HFF-Myc (cell line): ENCODE results near the gene PXDN.

Experiments used
- DNase-seq: peaks from one replicate; pipeline ENCODE4 v3.0.0-alpha.2; 2011; ENCODE audit warnings: low read depth; ENCODE audit errors: extremely low read depth
- H3K4me3 ChIP-seq: replicated peaks from 2 replicates; pipeline ENCODE4 v1.5.1; 2011; ENCODE audit warnings: low read depth, mild to moderate bottlenecking, control low read depth, low read length
- TF ChIP-seq, protein P1 (sequence below): IDR thresholded peaks from 2 replicates; pipeline ENCODE4 v1.5.1; 2012; ENCODE audit warnings: mild to moderate bottlenecking, low read depth, low read length, control low read depth; ENCODE audit errors: missing control alignments

The PXDN gene

DNA sequence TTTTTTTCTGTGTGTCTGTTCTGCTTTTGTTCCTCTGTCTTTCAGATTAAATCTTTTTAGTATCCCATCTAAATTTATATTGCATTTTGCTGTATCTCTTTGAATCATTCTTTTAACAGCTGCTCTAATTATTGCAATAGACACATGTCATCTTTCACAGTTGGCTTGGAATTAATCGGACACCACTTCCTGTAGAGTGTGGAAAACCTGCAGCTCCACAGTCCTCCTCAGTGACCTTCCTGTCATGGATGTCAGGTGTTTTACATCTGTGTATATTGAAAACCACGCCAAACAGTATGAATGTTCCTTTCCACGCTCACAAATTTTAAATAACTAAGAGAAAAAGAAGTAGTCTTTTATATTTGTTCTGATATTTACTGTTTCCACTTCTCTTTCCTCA, 135.3 kb downstream of the PXDN start:
- DNase-seq = no peak
- H3K4me3 ChIP-seq = no peak overlapping the region
- TF ChIP-seq, protein P1, sequence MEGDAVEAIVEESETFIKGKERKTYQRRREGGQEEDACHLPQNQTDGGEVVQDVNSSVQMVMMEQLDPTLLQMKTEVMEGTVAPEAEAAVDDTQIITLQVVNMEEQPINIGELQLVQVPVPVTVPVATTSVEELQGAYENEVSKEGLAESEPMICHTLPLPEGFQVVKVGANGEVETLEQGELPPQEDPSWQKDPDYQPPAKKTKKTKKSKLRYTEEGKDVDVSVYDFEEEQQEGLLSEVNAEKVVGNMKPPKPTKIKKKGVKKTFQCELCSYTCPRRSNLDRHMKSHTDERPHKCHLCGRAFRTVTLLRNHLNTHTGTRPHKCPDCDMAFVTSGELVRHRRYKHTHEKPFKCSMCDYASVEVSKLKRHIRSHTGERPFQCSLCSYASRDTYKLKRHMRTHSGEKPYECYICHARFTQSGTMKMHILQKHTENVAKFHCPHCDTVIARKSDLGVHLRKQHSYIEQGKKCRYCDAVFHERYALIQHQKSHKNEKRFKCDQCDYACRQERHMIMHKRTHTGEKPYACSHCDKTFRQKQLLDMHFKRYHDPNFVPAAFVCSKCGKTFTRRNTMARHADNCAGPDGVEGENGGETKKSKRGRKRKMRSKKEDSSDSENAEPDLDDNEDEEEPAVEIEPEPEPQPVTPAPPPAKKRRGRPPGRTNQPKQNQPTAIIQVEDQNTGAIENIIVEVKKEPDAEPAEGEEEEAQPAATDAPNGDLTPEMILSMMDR = no peak

DNA sequence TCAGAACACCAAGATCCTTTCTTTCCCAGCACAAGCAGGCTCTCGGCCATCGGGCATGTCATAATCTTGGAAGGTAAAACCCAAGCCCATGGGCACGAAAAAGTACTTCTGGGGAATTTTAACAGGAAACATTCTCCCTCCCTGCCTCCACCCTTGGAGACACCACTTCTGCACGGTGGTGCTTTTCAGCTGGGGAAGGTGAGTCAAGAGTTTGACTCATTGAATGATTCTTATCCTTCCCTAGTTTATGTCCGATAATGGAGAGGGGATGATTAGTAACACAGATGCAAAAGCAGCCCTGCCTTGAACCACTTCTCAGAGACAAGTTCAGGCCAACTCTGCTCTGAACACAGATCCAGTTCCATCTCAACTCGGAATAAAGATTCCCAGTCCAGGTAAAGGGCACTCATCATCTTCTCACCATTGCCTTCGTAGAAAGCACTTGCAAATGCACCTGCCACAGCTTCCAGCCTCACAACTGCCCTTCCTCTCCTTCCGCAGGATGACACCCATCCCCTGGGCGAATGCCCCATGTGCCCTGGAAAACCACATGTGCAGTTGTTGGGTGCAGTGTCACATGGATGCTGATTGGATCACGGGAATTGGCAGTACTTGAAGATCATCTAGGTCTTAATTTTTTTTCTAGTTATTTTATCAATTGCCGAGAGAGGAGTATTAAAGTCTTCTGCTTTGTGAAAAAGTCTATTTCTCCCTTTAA, 136.2 kb downstream of the PXDN start:
- no peak for DNase-seq
- TF ChIP-seq, protein P1 = no peak
- no peak overlapping the region for H3K4me3 ChIP-seq

DNA sequence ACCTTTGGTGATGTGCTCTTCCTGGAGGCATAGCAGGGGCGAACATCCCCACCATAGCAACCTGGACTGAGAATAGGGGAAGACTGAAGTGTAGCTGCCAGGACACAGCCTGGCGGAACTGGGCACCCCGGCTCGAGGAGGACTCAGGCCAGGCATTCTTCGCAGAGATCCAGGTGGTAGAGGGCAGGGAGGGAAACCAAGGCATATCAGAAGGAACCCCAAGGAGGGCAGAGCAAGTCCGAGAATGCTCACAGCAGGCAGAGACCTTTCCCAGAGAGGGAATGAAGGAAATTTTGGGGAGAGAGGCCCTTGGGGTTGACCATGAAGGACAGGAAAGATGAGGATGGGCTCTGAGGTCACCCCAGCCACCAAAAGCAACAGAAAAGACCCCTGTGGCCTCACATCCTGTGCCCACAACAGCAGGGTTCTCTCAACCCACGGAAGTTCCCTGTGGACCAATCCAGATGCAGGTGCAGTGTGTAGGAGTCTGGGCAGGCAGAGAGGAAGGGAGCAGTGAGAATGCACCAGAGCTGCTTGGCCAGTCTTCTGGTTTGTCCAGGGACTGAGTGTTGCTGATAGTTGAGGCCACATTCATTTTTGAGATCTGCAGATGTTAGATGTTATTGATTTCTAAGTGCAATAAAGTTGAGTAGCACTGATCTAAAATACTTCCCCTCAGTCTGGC, 136.9 kb downstream of the PXDN start:
- no peak overlapping the region for H3K4me3 ChIP-seq
- TF ChIP-seq, protein P1 = no peak
- no peak for DNase-seq

DNA sequence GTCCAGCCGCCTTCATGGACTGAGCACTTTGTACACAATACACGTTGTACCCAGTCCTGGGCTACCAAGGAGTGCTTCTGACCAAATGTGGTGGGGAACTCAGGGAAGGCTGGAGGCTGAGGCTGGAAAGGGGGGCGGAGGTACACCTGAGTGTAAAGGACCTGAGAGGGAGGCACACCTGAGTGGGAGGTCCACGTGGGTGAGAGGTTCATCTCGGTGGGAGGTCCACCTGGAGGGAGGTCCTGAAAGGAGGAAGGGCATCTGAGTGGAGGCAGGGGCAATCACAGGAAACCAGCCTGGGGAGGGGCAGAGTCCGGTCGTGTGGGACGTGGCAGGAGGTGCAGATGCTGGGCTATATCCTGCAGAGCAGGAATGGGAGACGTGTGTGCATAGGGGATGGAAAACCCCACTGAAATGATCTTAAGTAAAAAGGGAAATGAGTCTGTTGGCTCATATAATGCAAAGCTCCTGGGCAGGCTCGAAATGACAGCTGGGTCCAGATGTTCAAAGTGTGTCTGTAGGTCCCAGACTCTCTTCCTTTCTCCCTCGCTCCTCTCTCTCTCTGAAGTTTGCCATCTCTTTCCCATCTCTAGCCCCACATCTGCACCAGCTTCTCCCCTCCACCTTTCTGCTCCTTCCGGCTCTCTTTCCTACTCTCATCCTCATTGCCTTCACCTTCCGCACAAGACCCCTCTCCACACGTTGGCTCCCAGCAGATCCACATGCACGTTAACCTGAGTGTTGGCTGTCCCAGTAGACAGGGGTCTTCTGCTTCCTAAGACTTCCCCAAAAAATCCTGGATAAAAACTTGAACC, 137.7 kb downstream of the PXDN start:
- no peak for DNase-seq
- TF ChIP-seq, protein P1 = no peak
- H3K4me3 ChIP-seq = no peak overlapping the region

DNA sequence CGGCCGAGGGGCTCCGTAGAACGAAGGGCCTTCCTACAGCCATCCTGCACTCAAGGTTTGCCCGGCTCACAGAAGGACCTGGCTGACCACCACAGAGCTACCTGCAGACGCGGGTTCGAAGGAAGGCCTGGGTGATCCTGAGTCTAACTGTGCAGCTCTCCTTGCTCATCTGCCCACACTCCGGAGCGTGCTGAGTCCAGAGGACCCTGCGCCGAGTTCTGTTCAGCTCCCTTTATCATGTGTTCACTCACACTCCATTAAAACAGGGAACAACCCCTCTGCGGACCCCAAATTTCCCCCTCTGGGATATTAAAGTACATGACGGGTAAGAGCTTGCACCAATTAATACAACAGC, 138.3 kb downstream of the PXDN start:
- no peak overlapping the region for H3K4me3 ChIP-seq
- TF ChIP-seq, protein P1 = no peak
- no peak for DNase-seq

DNA sequence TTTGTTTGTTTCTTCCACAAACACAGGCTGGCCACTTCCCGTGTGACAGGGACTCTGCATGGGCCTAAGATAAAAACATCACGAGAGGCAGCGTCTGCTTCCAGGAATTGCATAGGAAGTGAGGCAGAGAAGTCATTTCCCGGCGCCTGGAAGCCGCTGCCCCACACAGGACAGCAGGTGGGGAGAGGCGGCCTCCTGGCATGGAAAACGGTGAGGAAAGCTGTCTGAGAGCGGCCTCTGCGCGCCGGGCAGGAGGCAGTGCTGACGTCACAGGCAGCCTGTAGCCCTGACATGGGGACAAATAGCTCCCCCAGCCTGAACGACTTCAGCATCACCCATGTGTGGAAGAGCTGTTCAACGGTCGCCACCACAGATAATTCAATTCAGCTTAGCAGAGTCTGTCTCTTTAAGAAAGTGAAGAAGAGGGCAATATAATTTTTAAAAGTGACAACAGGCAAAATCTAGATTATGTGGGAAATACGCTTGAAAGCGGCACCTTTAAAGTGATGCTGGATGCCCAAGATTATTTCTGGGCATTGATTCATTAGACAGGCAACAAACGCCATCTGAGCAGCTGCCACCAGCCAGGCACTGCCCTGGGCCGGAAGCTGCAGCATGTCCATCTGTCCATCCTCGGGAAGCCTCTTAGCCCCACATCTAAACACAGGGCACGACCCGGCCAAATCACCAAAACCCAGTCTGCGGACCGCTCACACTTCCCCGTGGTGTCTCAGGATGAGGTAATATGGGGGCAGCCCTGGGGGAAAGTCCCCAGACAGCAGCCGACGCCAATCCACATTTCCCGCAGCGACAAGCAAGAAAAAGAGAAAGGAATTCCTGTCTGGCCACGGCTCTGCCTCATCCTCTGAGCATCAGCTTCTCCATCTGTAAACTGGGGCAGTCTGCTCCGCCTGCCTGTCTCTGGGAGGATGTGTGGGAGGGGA, 138.9 kb downstream of the PXDN start:
- DNase-seq = no peak
- TF ChIP-seq, protein P1 = no peak

More for the DNA sequence above, 138.9 kb downstream of the PXDN start:
- H3K4me3 ChIP-seq = no peak overlapping the region
